Neural progenitor cell (in vitro differentiated cells): Measurements from ENCODE around the gene HBQ1.
A peak's percentile ranks its signal among the peaks of the same experiment; 100 is the strongest.

ENCODE experiments used
- EZH2 ChIP-seq: fragments of 200-600 bp; sonication (generic); IDR thresholded peaks from 2 replicates; pipeline ENCODE4 v1.6.1; 2017; ENCODE audit warnings: antibody characterized with exemption, mild to moderate bottlenecking, moderate library complexity
- TF ChIP-seq, protein P1 (sequence below): fragments of 200-600 bp; sonication (generic); IDR thresholded peaks from 2 replicates; pipeline ENCODE4 v1.5.1; 2017; ENCODE audit warnings: antibody characterized with exemption, mild to moderate bottlenecking

DNA sequence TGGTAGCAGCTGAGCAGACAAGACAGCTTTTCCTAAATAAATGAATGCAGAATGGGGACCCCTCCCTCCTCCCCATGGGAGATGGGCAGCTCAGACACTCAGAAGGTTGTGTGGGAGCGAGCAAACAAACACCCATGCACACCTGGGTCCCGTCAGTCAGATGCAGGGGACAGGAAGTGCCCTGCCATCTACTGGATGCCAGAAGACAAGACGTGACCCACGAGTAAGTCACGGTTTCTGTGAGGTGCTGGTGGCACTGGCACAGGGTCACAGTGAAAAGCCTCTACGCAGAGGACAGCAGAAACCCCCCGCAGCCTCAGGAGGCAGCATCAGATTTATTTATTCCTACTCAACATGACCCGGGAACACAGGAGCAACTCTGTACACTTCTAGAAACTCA lies 8.4 kb downstream of the HBQ1 start:
- TF ChIP-seq, protein P1, sequence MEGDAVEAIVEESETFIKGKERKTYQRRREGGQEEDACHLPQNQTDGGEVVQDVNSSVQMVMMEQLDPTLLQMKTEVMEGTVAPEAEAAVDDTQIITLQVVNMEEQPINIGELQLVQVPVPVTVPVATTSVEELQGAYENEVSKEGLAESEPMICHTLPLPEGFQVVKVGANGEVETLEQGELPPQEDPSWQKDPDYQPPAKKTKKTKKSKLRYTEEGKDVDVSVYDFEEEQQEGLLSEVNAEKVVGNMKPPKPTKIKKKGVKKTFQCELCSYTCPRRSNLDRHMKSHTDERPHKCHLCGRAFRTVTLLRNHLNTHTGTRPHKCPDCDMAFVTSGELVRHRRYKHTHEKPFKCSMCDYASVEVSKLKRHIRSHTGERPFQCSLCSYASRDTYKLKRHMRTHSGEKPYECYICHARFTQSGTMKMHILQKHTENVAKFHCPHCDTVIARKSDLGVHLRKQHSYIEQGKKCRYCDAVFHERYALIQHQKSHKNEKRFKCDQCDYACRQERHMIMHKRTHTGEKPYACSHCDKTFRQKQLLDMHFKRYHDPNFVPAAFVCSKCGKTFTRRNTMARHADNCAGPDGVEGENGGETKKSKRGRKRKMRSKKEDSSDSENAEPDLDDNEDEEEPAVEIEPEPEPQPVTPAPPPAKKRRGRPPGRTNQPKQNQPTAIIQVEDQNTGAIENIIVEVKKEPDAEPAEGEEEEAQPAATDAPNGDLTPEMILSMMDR = peak; percentile 28
- no peak for TF ChIP-seq EZH2
